ENCODE data around the gene RAP2A.

The RAP2A gene

DNA sequence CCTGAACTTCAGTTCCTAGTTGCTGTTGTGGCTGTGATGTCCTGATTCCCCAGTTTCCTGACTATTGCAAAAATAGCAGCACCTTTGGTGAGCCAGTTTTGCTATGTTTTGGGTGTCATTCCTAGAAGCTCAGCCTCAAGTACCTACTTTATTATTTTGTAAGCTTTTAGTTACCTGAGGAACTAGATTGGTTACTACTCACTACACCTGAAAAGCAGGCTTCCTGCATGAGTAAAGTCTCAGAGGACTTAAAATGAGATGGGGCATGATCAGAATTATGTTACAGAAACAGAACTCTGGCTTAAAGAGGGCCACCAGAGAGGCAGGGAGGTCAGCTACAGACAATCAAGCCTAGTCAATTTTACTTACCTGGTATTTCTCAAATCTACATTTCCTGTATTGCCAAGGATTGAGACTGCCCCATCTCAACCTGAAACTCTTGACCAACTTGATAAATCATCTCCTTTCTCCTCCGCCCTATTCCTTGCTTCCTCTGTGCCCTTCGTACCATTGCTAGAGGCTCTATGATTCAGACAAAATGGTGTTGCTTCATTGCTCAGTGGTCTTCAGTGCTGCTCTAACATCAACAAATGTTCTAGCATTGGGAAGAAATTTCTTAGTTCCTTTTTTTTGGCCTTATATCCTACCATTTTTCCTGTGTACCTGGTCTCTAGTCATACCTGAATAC lies 58.9 kb downstream of the RAP2A start:
- DNase-seq (ENCODE audit: low read depth in 3 of 3, low spot score in 1 of 3): no peak

DNA sequence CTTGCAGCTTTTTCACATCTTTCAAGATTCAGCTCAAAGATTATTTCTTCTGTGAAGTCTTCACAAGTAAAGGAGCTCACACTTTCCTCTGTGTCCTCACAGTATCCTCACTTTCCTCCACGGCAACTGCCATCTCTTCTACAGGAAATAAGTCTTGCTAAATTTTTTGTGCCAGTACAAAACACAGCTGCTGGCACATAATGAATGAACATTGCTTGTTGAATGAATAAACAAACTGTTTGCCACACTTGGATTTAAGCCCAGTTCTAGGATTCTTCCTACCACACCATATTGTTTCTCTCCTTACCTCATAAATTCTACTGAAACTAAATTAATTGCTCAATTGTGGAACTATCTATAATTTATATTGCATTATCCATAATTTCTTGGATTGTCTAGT lies 59.5 kb downstream of the RAP2A start:
- DNase-seq (ENCODE audit: low read depth in 3 of 3, low spot score in 1 of 3): no peak

DNA sequence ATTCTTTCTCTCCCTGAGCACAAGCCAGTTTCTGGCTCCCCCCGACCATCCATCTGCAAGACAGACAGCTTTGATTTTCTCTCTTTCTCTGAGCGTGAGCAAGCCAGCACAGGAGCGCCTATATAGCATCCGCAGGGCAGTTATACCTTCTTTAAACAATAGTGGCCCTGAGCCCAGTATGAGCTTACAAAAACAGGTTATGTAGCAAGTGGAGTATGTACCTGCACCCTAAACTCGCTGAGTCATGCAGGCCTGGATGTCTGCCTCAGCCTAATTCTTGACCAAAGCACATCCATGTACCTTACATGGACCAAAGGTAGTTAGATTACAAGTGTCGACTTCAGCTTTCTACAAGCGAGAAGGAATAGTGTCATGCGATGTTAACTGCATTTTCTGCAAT lies 61.7 kb downstream of the RAP2A start:
- DNase-seq (ENCODE audit: low read depth in 3 of 3, low spot score in 1 of 3): no peak

DNA sequence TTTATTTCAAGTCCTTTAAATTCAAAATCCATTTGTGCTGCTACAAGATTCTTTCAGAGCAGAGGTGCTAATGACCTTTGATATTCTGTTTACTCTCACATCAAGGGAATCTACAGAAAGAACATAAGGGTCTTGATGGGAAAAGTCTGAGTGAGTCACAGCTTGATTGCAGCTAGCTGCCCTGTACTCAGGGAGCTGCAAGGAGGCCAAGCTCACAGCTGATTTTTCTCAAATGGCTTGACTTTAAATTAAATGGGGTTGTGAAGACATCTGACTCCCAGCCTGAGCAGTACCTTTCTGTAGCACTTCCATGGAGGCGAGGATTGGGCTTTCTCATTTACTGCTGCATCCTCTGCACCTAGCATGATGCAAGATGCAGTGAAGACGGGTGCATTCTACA lies 62.5 kb downstream of the RAP2A start:
- DNase-seq (ENCODE audit: low read depth in 3 of 3, low spot score in 1 of 3): no peak

DNA sequence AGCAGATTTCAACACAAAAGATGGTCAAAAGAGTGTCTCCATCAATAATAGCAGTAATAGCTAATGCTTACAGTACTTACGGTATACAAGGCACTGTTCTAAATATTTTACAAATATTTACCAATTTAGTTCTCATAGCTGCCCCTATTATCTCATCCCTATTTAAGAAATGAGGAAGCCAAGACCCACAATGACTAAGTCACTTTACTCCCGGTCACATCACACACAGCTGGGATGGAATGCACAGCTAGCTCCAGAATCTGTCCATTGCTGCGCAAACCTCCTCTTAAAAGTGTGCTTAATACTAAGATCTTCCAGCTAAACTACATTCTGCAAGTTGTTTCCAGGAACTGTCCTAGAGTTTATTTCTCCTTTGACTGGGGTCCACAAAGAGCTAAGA lies 63.4 kb downstream of the RAP2A start:
- DNase-seq (ENCODE audit: low read depth in 3 of 3, low spot score in 1 of 3): no peak

DNA sequence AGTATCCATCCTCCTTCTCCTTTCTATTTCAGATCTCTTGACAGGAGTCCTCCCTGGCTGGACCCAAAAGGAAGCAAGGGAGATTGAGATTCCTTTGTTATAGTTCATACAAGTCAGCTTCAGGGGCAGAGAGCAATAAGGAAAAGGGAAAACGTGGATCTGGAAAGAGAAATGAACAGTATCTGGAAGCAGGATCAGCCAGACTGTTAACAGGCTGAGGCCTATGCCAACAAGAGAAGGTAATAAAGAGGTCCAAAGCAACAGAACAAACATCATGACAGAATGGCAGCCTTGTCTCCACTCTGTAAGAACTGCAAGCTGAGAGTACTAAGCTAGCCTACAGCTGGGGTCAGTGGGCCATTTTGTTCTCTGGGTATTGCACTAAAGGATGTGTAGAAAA lies 64.5 kb downstream of the RAP2A start:
- no peak for DNase-seq (ENCODE audit: low read depth in 3 of 3, low spot score in 1 of 3)

DNA sequence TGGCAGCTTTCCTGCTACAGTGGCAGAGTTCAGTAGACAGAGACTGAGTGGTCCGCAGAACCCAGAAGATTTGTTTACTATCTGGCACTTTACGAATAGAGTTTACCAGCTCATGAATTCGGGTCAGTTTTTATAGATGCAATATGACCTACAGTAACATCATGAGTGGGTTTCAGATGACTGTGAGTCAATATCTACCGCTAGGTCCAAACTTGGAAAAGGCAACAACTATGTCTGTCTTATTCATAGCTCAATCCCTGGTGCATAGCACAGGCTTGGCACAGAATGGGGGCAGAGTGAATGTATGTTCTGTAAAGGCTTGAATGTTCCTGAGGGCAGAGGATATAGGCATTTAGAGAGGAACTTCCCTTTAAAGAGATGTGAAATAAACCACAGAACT lies 65.2 kb downstream of the RAP2A start:
- DNase-seq (ENCODE audit: low read depth in 3 of 3, low spot score in 1 of 3): no peak

DNA sequence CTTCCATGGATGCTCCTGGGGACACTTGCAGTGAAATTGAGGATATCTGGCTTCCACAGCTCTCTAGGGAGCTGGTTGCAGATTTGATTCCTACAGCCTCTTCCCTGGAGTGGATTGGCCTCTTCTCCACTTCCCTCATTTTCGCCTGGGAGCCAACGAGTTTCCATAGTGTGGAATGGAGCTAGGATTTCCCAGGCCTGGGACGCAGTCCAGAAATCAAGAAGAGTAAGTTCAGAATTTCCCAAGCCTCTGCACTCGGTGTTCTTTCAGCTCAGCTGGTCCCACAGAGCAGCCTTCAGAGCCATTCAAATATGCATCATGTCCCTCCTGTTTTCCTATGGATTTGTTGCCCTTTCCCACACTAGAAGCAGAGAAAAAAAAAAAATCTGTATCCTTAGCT lies 68.2 kb downstream of the RAP2A start:
- DNase-seq (ENCODE audit: low read depth in 3 of 3, low spot score in 1 of 3): no peak

DNA sequence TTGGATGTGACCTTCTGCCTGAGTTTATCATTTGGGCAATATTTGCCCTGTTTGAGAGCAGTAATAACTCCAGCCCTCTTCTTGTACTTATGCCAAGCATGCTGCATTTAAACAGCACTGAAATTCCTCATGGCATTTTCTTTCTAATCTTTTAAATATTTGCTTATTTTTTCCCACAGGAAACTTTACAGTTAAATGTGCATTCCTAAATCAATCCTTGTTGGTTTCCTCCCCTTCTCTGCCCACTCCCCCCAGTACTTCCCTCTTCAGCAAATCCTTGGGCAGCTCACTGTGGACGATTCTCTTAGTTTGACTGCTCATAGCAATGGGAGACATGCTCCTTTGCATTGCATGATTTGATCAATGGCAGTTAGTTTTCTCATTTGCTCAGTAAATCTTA lies 68.7 kb downstream of the RAP2A start:
- no peak for DNase-seq (ENCODE audit: low read depth in 3 of 3, low spot score in 1 of 3)

DNA sequence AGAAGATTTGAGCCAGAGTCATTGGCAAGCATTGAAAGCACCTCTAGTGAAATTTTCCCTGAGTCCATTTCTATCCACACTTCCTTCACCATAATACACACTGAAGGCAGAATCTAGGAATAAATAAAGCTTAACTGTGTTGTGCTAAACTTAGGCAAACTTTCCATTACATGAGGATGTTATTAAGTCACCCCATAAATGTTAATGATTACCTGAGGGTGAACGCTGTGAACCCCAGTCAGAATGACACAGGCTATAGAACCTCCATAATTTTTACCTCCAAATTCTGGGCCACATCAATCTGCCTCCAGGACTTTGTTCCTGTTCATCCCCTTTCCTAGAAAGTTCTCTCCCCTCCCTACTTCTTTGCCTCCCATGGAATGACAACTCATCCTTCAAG lies 71.0 kb downstream of the RAP2A start:
- no peak for DNase-seq (ENCODE audit: low read depth in 3 of 3, low spot score in 1 of 3)

DNA sequence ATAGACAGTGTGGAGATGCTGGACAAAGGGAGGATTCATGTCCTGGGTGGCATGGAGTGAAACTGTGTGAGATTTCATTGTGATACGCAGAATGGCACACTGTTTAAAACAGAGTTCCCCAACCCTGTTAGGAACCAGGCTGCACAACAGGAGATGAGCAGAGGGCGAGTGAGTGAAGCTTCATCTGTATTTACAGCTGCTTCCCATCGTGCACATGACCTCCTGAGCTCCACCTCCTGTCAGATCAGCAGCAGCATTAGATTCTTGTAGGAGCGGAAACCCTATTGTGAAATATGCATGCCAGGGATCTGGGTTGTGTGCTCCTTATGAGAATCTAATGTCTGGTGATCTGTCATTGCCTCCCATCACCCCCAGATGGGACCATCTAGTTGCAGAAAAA lies 72.5 kb downstream of the RAP2A start:
- no peak for DNase-seq (ENCODE audit: low read depth in 3 of 3, low spot score in 1 of 3)

DNA sequence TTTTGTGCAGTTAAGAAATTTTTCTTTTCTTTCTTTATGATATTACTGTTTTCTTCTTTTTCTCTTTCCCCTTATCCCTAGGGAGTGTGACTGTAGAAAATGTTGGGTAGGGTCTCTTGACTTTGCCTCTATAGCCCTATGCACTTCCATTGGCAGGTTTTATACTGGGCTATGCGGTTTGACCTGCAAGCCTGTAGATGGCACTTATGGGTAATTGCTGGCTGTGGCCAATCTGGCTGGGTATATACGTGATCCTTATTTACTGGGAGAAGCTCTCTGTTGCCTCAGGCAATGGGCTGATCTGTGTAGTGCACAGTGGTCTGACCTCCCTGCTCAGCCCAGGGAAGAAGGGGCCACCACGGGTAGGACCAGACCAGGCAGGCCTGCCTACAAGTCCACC lies 78.8 kb downstream of the RAP2A start:
- no peak for DNase-seq (ENCODE audit: low read depth in 3 of 3, low spot score in 1 of 3)

DNA sequence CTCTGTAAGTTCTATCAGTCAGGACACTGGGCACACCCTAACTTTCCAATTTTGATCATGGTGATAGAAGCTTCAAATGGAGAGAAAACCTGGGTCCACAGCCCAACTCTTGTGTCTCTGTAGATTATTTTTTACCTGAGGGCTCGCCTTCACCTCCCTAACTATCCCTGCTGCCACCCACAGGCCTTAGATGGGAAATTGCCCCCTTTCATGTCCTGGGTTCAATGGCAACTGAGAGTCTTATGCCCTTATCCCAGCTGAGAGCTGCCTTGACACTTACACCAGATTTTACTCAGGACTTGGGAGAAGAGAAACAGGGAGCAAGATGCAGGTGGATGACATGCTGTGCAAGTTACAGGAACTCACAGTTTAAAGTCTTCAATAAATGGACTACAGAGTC lies 81.7 kb downstream of the RAP2A start:
- DNase-seq (ENCODE audit: low read depth in 3 of 3, low spot score in 1 of 3): no peak

DNA sequence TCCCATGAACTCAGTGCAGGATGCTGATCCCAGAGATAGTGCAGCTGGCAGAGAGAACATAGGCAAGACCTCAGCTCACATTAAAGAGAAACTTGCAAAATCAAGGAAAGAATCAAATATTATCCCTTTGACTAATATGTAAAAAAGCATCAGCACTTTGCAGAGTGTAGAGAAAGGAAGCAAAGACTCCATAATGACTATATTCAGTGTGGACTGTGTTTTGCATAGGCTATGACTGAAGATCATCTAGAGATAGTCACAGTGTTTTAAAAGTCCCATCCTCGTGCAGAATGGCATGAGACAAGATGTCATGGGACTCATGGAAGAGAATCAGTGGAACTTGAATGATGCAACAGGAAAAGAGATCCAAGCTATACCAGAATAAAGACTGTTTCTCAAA lies 84.0 kb downstream of the RAP2A start:
- no peak for DNase-seq (ENCODE audit: low read depth in 3 of 3, low spot score in 1 of 3)
